Stomach (tissue), 4 donors: ENCODE measurements around the gene TOMM20L.

Experiments
- EP300 ChIP-seq: sonication (generic); formaldehyde crosslinking; IDR thresholded peaks from one replicate; pipeline ENCODE4 v1.6.1; 2017; ENCODE audit warnings: antibody characterized with exemption
- POLR2A ChIP-seq, 4 donors: fragments of 450-650 bp; IDR thresholded peaks; one replicate each; pipeline ENCODE4 v1.6.1; 2016; ENCODE audit warnings: antibody characterized with exemption in 4 of 4, control low read depth in 2 of 4, mild to moderate bottlenecking in 1 of 4, moderate library complexity in 1 of 4
- POLR2AphosphoS5 ChIP-seq, 3 donors: sonication (generic); formaldehyde crosslinking; IDR thresholded peaks; one replicate each; pipeline ENCODE4 v1.6.1; 2016; ENCODE audit warnings: antibody characterized with exemption in 3 of 3
- TF ChIP-seq, protein P1 (sequence below), 7 experiments: fragments of 450-650 bp in 4 of 7; fragments of 200-600 bp in 3 of 7; sonication (generic) in 3 of 7; IDR thresholded peaks; one replicate each; pipeline ENCODE4 v1.5.1; 2016 to 2019; ENCODE audit warnings: antibody characterized with exemption in 7 of 7, control low read depth in 2 of 7, mild to moderate bottlenecking in 1 of 7

DNA sequence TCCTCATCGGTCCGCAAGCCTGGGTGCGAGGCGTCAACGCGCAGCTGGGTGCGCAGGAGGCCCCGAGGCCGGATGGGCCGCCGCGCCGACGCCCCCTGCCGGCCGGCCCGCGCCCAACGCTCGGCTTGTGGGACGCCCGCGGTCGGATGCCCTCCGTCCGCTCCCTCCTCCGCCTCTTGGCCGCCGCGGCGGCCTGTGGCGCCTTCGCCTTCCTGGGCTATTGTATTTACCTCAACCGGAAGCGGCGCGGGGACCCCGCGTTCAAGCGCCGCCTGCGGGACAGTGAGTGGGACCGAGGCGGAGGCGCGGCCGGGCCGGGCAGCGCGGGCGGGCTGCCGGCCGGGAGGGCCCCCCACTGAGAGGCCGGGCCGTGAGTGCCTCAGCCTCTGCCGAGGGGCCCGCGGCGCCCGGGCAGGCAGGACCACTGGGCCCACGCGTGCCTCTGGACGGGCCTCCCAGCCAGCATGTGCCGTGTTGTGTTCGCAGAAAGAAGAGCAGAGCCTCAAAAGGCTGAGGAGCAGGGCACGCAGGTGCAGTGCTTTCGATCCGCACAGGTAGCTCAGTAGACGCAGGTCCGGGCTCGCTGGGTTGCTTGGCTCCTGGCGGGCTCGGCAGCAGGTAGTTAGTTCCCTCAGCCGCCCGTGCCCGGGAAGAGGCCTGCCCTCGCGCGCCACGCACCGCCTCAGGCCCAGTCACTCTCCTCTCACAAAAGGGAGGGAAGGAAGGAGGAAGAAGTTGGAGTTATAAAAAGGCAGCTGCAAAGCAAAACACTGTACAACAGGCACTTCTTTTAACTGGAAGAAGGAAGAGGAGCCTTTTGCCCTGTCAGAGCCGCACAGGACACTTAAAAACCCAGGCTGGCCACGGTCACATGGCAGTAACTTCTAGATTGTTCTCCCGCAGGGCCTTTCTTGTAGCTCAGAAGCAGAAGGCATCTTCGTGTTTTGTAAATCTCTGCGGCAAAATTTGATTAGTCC lies at the start of gene TOMM20L:
- TF ChIP-seq, protein P1, sequence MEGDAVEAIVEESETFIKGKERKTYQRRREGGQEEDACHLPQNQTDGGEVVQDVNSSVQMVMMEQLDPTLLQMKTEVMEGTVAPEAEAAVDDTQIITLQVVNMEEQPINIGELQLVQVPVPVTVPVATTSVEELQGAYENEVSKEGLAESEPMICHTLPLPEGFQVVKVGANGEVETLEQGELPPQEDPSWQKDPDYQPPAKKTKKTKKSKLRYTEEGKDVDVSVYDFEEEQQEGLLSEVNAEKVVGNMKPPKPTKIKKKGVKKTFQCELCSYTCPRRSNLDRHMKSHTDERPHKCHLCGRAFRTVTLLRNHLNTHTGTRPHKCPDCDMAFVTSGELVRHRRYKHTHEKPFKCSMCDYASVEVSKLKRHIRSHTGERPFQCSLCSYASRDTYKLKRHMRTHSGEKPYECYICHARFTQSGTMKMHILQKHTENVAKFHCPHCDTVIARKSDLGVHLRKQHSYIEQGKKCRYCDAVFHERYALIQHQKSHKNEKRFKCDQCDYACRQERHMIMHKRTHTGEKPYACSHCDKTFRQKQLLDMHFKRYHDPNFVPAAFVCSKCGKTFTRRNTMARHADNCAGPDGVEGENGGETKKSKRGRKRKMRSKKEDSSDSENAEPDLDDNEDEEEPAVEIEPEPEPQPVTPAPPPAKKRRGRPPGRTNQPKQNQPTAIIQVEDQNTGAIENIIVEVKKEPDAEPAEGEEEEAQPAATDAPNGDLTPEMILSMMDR (IDR thresholded peaks at IDR 0.05) = peak in 4 of 7 experiments; percentile 58 to 94 (median 90)
- TF ChIP-seq POLR2A (IDR thresholded peaks at IDR 0.05) = no peak
- peak in 2 of 3 donors; percentile 2 to 20 for TF ChIP-seq POLR2AphosphoS5 (IDR thresholded peaks at IDR 0.05)
- no peak for TF ChIP-seq EP300
